Renal cortex interstitium (tissue), 11 donors: ENCODE data around the gene KPNA1. TPM values are rescaled to one million over a fixed set of nuclear protein-coding genes. Genes with fewer than 3 reads are reported as not detected.
"Not testable (repeated sequence)": the region's sequence is repeated elsewhere in the genome, so short reads cannot be mapped to it uniquely, and the experiment has no call there.

ENCODE experiments used
- DNase-seq, 11 donors: peaks; one replicate each; pipeline ENCODE4 v3.0.0-alpha.2; 2013; ENCODE audit warnings: low read depth in 9 of 11, low spot score in 4 of 11; ENCODE audit errors: extremely low read depth in 1 of 11
- polyA plus RNA-seq, 3 donors: library from polyadenylated mRNA; unstranded; fragments of 120-200 nt; gene quantifications; one replicate each; pipeline ENCODE4 v1.2.1, GENCODE V29; 2013; ENCODE audit not compliant: insufficient read length in 3 of 3

The KPNA1 gene
- polyA plus RNA-seq, 3 donors = 43.1 to 56.0 (median 46.9) TPM

DNA sequence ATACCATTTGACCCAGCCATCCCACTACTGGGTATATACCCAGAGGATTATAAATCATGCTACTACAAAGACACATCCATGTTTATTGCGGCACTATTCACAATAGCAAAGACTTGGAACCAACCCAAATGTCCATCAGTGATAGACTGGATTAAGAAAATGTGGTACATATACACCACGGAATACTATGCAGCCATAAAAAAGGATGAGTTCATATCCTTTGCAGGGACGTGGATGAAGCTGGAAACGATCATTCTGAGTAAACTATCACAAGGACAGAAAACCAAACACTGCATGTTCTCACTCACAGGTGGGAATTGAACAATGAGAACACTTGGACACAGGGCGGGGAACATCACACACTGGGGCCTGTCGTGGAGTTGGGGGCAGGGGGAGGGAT lies 66.5 kb downstream of the KPNA1 start:
- DNase-seq = not testable (repeated sequence)

- not testable (repeated sequence) for DNase-seq
These were observed 70.2 kb downstream of the KPNA1 start for GRCh38 chr3:122444491-122444887.

DNA sequence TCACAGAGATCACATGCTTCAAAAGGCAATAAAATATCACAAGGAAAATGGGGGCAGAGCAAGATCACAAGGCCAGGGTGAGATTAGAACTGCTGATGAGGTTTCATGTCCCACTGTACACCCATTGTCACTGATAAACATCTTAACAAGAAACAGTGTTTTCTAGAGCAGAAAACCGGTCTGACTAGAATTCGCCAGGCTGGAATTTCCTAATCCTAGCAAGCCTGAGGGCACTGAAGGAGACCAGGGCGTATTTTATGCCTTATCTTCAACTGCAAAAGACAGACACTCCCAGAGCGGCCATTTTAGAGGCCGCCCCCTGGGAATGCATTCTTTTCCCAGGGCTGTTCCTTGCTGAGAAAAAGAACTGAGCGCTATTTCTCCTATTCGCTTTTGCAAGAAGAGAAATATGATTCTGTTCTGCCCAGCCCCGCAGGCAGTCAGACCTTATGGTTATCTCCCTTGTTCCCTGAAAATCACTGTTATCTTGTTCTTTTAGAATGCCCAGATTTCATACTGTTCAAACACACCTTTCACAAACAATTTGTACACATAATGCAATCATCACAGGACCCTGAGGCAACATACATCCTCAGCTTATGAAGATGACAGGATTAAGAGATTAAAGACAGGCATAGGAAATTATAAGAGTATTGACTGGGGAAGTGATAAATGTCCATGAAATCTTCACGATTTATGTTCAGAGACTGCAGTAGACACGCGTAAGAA lies 70.8 kb downstream of the KPNA1 start:
- DNase-seq = not testable (repeated sequence)

- DNase-seq = no peak
These were observed 71.6 kb downstream of the KPNA1 start for GRCh38 chr3:122443090-122443489.

- DNase-seq = no peak
These were observed 78.8 kb downstream of the KPNA1 start for GRCh38 chr3:122435950-122436349.

- DNase-seq = no peak
These were observed 84.4 kb downstream of the KPNA1 start for GRCh38 chr3:122430371-122430770.

- no peak for DNase-seq
These were observed 86.8 kb downstream of the KPNA1 start for GRCh38 chr3:122427857-122428471.

GRCh38 chr3:122421836-122422235 lies 92.9 kb downstream of the KPNA1 start:
- DNase-seq = no peak

GRCh38 chr3:122421101-122421500 lies 93.6 kb downstream of the KPNA1 start:
- no peak for DNase-seq

- peak in 1 of 11 donors; percentile 9 for DNase-seq
These were observed 97.8 kb downstream of the KPNA1 start for GRCh38 chr3:122416966-122417365.

DNA sequence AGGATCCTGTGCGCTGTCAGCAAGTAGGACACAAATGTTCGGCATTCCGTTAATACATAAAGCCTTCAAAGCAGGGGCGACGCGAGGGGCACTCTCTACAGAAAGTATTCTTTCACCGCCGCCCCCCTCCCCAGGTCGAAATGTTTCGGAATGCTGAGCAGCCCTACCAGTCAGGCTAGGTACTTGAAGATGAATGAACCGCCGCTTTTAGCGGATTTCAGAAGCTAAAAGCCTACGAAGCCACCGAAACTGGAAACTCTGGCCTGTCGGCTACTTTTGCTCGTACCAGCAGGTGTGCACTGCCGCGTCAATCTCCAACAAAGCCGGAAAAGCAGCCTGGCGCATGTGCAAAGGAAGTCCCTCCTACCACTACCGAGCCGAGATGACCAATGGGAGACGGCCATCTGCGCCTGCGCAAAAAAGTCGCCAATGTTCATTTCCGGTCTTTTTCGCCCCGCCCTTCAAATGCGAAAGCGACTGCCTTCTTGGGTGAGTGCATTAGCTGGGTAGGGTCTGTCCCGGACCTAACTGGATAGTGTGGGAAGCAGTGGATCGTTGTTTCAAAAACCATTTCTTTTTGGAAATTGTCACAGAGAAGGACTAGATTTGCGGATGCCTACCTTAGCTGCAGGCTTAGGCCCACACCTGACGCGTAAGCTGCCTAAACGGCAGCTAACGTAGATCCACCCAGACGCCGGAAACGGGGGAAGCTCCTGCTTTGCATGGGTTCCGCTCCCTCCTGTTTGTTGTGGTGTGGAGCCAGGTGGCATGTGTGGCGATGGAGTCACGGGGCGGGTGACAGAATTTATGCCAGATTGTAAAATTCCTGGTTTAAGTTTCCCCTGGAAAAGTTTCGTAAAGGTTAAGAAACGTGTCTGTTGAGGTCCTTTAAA lies 98.7 kb downstream of the KPNA1 start, which contains the start of gene WDR5B:
TSS of gene WDR5B (minus strand) at position 301 of the 893 bp plus-strand sequence. CDS start 534 bp downstream, outside the sequence.
- peak; percentile 91 to 99 (median 98) for DNase-seq

GRCh38 chr3:122415104-122415744 lies 99.5 kb downstream of the KPNA1 start:
- DNase-seq = peak in 5 of 11 donors; percentile 9 to 35 (median 32)

GRCh38 chr3:122414391-122414790 lies 100.3 kb downstream of the KPNA1 start:
- no peak for DNase-seq

DNA sequence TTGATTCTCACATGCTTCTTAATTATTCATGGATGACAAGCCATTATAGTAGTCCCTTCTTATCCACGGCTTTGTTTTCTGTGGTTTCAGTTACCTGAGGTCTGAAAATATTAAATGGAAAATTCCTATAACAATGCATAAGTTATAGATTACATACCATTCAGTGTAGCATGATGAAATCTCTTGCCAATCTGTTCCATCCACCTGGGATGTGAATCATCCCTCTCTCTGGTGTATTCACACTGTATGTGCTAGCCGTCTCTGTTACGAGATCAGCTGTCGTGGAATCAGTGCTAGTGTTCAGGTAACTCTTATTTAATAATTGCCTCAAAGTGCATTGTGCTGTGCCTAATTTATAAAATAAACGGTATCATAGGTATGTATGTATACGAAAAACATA lies 104.1 kb downstream of the KPNA1 start:
- no peak for DNase-seq

- DNase-seq = no peak
These were observed 104.6 kb downstream of the KPNA1 start for GRCh38 chr3:122410111-122410510.

- DNase-seq = no peak
These were observed 105.3 kb downstream of the KPNA1 start for GRCh38 chr3:122409446-122409845.

DNA sequence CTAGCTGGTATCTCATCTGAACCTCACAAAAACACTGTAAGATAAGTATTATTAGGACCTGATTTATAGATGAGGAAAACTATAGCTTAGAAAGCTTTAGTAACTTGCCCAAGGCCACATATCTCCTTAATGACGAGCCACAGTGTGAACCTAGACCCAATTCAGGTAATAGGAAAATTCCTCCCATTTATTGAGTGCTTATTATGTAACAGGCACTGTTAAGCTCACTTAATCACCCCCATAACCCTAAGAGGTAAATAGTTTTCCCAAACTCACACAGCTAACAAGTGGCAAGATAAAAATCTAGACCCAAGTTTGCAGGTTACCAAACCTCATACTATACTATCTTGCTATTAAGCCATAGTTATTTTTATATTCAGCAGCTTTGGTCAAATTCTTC lies 106.8 kb downstream of the KPNA1 start:
- no peak for DNase-seq

DNA sequence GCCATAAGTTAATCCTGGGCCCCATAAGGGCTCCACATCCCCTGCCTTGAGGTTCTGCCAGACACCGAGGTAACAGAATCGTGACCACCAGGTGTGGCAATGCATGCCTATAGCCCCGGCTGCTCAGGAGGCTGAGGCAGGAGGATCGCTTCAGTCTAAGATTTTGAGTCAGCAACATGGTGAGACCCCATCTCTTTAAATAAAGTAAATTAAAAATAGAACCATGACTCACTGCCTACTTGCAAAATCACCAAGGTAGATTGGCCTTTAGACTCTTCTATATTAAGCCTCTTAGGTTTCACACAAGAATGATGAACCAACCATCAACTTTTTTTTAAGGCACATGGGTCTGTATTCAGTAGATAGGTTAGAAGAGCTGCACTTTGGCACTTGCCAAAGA lies 108.5 kb downstream of the KPNA1 start:
- DNase-seq = no peak

DNA sequence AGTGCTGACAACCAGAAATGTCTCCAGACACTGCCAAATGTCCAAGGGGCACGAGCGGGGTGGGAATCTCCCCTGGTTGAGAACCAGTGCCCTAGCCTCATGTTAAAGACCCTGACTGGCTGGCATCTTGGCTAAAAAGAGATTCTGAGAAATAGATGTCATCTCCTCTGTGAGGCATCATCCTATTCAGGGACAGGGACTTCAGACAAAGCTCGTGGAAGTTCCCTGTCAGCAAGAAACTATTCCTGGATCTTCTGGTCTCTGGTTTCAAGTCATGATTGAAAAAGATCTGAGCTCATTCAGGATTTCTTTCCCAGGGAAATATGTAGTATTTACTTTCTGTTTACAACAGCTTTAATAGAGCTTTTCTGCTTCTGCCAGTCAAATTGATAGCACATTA lies 109.7 kb downstream of the KPNA1 start:
- no peak for DNase-seq
